Adrenal gland (tissue), 12 donors: ENCODE measurements around the gene GRB10. TPM values are rescaled to one million over a fixed set of nuclear protein-coding genes. Genes with fewer than 3 reads are reported as not detected.

ENCODE experiments used
- DNase-seq, 7 donors: peaks; one replicate each; pipeline ENCODE4 v3.0.0-alpha.2; 2019 to 2020
- H3K27ac ChIP-seq, 5 donors: fragments of 200-600 bp; sonication (generic) in 4 of 5; 1 replicate in 3 of 5; 2 replicates in 2 of 5; pipeline versions ENCODE4 v1.5.1 to v1.8.0; 2016 to 2020; ENCODE audit warnings: mild to moderate bottlenecking in 1 of 5
- H3K27me3 ChIP-seq: fragments of 200-600 bp; 2 replicates; pipeline ENCODE4 v1.8.0; 2021
- H3K36me3 ChIP-seq, 2 donors: fragments of 200-600 bp; replicated peaks in 1 of 2; 1 replicate in 1 of 2; 2 replicates in 1 of 2; pipeline versions ENCODE4 v1.5.1 to v1.8.0; 2018 to 2022
- H3K4me1 ChIP-seq, 2 donors: fragments of 200-600 bp; replicated peaks in 1 of 2; 1 replicate in 1 of 2; 2 replicates in 1 of 2; pipeline versions ENCODE4 v1.5.1 to v1.8.0; 2018 to 2021
- H3K4me3 ChIP-seq, 4 donors: fragments of 200-600 bp; sonication (generic) in 3 of 4; one replicate each; pipeline ENCODE4 v1.5.1; 2016 to 2018
- H3K9me3 ChIP-seq, 3 donors: fragments of 200-600 bp; sonication (generic) in 1 of 3; replicated peaks in 1 of 3; 1 replicate in 2 of 3; 2 replicates in 1 of 3; pipeline versions ENCODE4 v1.5.1 to v1.8.0; 2016 to 2021
- CTCF ChIP-seq, 6 experiments: fragments of 450-650 bp in 4 of 6; fragments of 200-600 bp in 2 of 6; sonication (generic) in 1 of 6; IDR thresholded peaks; 1 replicate in 5 of 6; 2 replicates in 1 of 6; pipeline versions ENCODE4 v1.5.1 to v1.8.0; 2016 to 2021; ENCODE audit warnings: antibody characterized with exemption in 6 of 6, mild to moderate bottlenecking in 2 of 6, moderate library complexity in 1 of 6
- POLR2A ChIP-seq, 2 donors: fragments of 450-650 bp; IDR thresholded peaks; one replicate each; pipeline ENCODE4 v1.6.1; 2017; ENCODE audit warnings: antibody characterized with exemption in 2 of 2, mild to moderate bottlenecking in 2 of 2, moderate library complexity in 1 of 2
- WGBS, 4 donors: extraction: QIAGEN DNeasy Blood & Tissue Kit in 2 of 4; methylation state at CpG; one replicate each; pipeline versions ENCODE4 v1.1.5 to v1.1.7; 2013 to 2017; 5-methylcytosine and 5-hydroxymethylcytosine counted together
- intact Hi-C, 2 donors: fragments of 100-400 bp; cut with DNase I; formaldehyde crosslinking; loops; one replicate each; pipeline versions ENCODE4 v1.14.1 to v1.15.0; 2022 to 2023
- polyA plus RNA-seq, 3 donors: library from polyadenylated mRNA; stranded (reverse); fragments of 200-250 nt in 2 of 3; fragments of 350-450 nt in 1 of 3; fragmentation: Illumina TruSeq in 1 of 3; extraction: RNeasy Lipid Tissue Mini Kit (QIAGEN cat#74804) in 1 of 3; gene quantifications; one replicate each; pipeline ENCODE4 v1.2.3, GENCODE V29; 2013 to 2014
- total RNA-seq, 9 donors: library from RNA; depleted of rRNA in 4 of 9; stranded (reverse); fragments of >200 nt in 4 of 9; fragments of 120-200 nt in 1 of 9; fragmentation: NEBNext Ultra II Directional in 1 of 9; extraction: Animal tissue kit (Norgen Biotek cat#: 25700) in 1 of 9; gene quantifications; one replicate each; pipeline versions ENCODE4 v1.1.0 to v1.2.4, GENCODE V29; 2013 to 2023
- donor health status: healthy with polysubstance abuse.
- donor health status: Bipolar disorder and iron deficiency.
- donor health status: DM: yes; HTN: yes; CAD: no.
- donor health status: DM: no; HTN: no; CAD: no.
- donor health status: DM: no; HTN: no; CAD: no.
- donor health status: DM: yes; HTN: yes; CAD: no.

The GRB10 gene
- total and polyA plus RNA-seq, 12 donors, result 33.5 to 158 (median 67.3) TPM

- TF ChIP-seq POLR2A (IDR thresholded peaks at IDR 0.05), result no peak
- TF ChIP-seq CTCF (IDR thresholded peaks at IDR 0.05), result no peak
Observed at GRCh38 chr7:50812094-50812493, 29.4 kb upstream of the GRB10 start.

GRCh38 chr7:50808282-50808888 lies 25.7 kb upstream of the GRB10 start:
- no peaks in the 10 kb centered on the region for H3K4me1 ChIP-seq
- no peak for DNase-seq
- H3K9me3 ChIP-seq, result no peaks in the 10 kb centered on the region
- H3K4me3 ChIP-seq, result no peak overlapping the region
- TF ChIP-seq CTCF (IDR thresholded peaks at IDR 0.05) (no peak), POLR2A (IDR thresholded peaks at IDR 0.05) (no peak)
- intact Hi-C loops, result no loop called here
- WGBS, 4 donors, result 83 to 85% (median 84%) methylated on average over 4 to 14 of the region's 14 CpGs
- H3K27me3 ChIP-seq, result no peaks in the 10 kb centered on the region
- no peaks in the 10 kb centered on the region for H3K36me3 ChIP-seq
- no peak overlapping the region for H3K27ac ChIP-seq

More at GRCh38 chr7:50812094-50812493, 29.4 kb upstream of the GRB10 start:
- H3K4me3 ChIP-seq, result no peak overlapping the region
- no peaks in the 10 kb centered on the region for H3K27me3 ChIP-seq
- no peaks in the 10 kb centered on the region for H3K36me3 ChIP-seq
- no peaks in the 10 kb centered on the region for H3K4me1 ChIP-seq
- H3K9me3 ChIP-seq, result no peaks in the 10 kb centered on the region
- 64 to 74% (median 69%) methylated on average over 6 of the region's 6 CpGs for WGBS, 4 donors
- DNase-seq, result no peak
- intact Hi-C loops, result no loop called here
- no peak overlapping the region for H3K27ac ChIP-seq

- Histone ChIP-seq H3K4me3 (no peak overlapping the region), H3K27ac (no peak overlapping the region), H3K36me3 (no peaks in the 10 kb centered on the region), H3K4me1 (no peaks in the 10 kb centered on the region), H3K9me3 (no peaks in the 10 kb centered on the region), H3K27me3 (no peaks in the 10 kb centered on the region)
- intact Hi-C loops, result no loop called here
- DNase-seq, result no peak
- 85 to 89% (median 86%) methylated on average over 11 to 14 of the region's 14 CpGs for WGBS, 4 donors
- TF ChIP-seq CTCF (IDR thresholded peaks at IDR 0.05) (no peak), POLR2A (IDR thresholded peaks at IDR 0.05) (no peak)
Observed at GRCh38 chr7:50807026-50807730, 24.5 kb upstream of the GRB10 start.

- WGBS, 4 donors, result 63 to 69% (median 65%) methylated on average over 8 to 9 of the region's 9 CpGs
- H3K36me3 ChIP-seq, result no peaks in the 10 kb centered on the region
- intact Hi-C loops, result no loop called here
Observed at GRCh38 chr7:50806143-50806542, 23.4 kb upstream of the GRB10 start.

More at GRCh38 chr7:50806143-50806542, 23.4 kb upstream of the GRB10 start:
- TF ChIP-seq CTCF (IDR thresholded peaks at IDR 0.05) (no peak), POLR2A (IDR thresholded peaks at IDR 0.05) (no peak)
- no peaks in the 10 kb centered on the region for H3K9me3 ChIP-seq
- H3K4me3 ChIP-seq, result no peak overlapping the region
- no peaks in the 10 kb centered on the region for H3K4me1 ChIP-seq
- H3K27me3 ChIP-seq, result no peaks in the 10 kb centered on the region
- no peak overlapping the region for H3K27ac ChIP-seq
- DNase-seq, result no peak
